Measurements from ENCODE around the gene TMEM101.
"Not testable (repeated sequence)": the region's sequence is repeated elsewhere in the genome, so short reads cannot be mapped to it uniquely, and the experiment has no call there.

Gene TMEM101

GRCh38 chr17:43970366-43970765, 44.4 kb downstream of the TMEM101 start:
- Histone ChIP-seq H3K4me3 (ENCODE audit: insufficient read length, low read depth) (no peak overlapping the region), H3K4me1 (ENCODE audit: insufficient read depth, insufficient read length) (no peaks in the 10 kb centered on the region), H3K36me3 (ENCODE audit: insufficient read depth, insufficient read length, low read length) (no peaks in the 10 kb centered on the region), H3K9ac (ENCODE audit: insufficient read length, low read depth) (no peak overlapping the region), H3K9me3 (ENCODE audit: insufficient read depth, low read length) (no peaks in the 10 kb centered on the region), H3K27me3 (ENCODE audit: insufficient read depth, insufficient read length) (no peaks in the 10 kb centered on the region)
- no peak for DNase-seq (ENCODE audit: low read depth, low spot score)
- TF ChIP-seq ZNF274 (IDR thresholded peaks at IDR 0.05; ENCODE audit: low read depth, low read length) = no peak
- TF ChIP-seq SUZ12 (IDR thresholded peaks at IDR 0.05; ENCODE audit: extremely low read depth, insufficient read depth, insufficient read length) = no peak
- TF ChIP-seq YY1 (IDR thresholded peaks at IDR 0.05; ENCODE audit: insufficient read depth, insufficient read length) = no peak

GRCh38 chr17:43967251-43967875, 47.4 kb downstream of the TMEM101 start:
- Histone ChIP-seq H3K9ac (ENCODE audit: insufficient read length, low read depth) (no peak overlapping the region), H3K27me3 (ENCODE audit: insufficient read depth, insufficient read length) (no peaks in the 10 kb centered on the region), H3K4me1 (ENCODE audit: insufficient read depth, insufficient read length) (no peaks in the 10 kb centered on the region), H3K4me3 (ENCODE audit: insufficient read length, low read depth) (no peak overlapping the region), H3K9me3 (ENCODE audit: insufficient read depth, low read length) (no peaks in the 10 kb centered on the region), H3K36me3 (ENCODE audit: insufficient read depth, insufficient read length, low read length) (no peaks in the 10 kb centered on the region)
- TF ChIP-seq ZNF274 (IDR thresholded peaks at IDR 0.05; ENCODE audit: low read depth, low read length) = no peak
- TF ChIP-seq SUZ12 (IDR thresholded peaks at IDR 0.05; ENCODE audit: extremely low read depth, insufficient read depth, insufficient read length) = no peak
- no peak for TF ChIP-seq YY1 (IDR thresholded peaks at IDR 0.05; ENCODE audit: insufficient read depth, insufficient read length)
- DNase-seq (ENCODE audit: low read depth, low spot score) = no peak

DNA sequence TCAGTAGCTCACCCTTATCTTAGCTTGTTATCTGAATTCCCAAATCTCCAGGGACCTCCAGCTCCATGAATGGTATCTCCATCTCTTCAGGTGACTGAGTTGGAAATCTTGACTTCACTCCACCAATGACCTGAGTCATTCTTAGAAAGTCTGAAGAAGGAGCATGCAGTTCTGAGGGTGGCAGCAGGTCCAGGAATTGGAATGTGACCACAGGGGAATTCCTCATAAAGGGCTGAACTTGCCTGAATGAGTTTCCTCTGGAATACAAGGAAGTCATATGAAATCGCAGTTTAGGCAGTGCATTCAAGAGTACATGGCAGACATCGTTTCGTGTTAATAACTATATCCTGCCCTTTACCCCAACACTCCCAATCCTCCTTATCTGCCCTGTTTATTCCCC, 48.5 kb downstream of the TMEM101 start:
- Histone ChIP-seq H3K9me3 (ENCODE audit: insufficient read depth, low read length) (no peaks in the 10 kb centered on the region), H3K9ac (ENCODE audit: insufficient read length, low read depth) (no peak overlapping the region), H3K36me3 (ENCODE audit: insufficient read depth, insufficient read length, low read length) (no peaks in the 10 kb centered on the region), H3K27me3 (ENCODE audit: insufficient read depth, insufficient read length) (no peaks in the 10 kb centered on the region), H3K4me1 (ENCODE audit: insufficient read depth, insufficient read length) (no peaks in the 10 kb centered on the region), H3K4me3 (ENCODE audit: insufficient read length, low read depth) (no peak overlapping the region)
- DNase-seq (ENCODE audit: low read depth, low spot score) = no peak
- TF ChIP-seq ZNF274 (IDR thresholded peaks at IDR 0.05; ENCODE audit: low read depth, low read length) (no peak), YY1 (IDR thresholded peaks at IDR 0.05; ENCODE audit: insufficient read depth, insufficient read length) (no peak), SUZ12 (IDR thresholded peaks at IDR 0.05; ENCODE audit: extremely low read depth, insufficient read depth, insufficient read length) (no peak)

GRCh38 chr17:43962479-43962878, 52.3 kb downstream of the TMEM101 start:
- Histone ChIP-seq H3K9ac (ENCODE audit: insufficient read length, low read depth) (no peak overlapping the region), H3K9me3 (ENCODE audit: insufficient read depth, low read length) (no peaks in the 10 kb centered on the region)

GRCh38 chr17:43961954-43962353, 52.8 kb downstream of the TMEM101 start:
- no peaks in the 10 kb centered on the region for H3K36me3 ChIP-seq (ENCODE audit: insufficient read depth, insufficient read length, low read length)
- TF ChIP-seq YY1 (IDR thresholded peaks at IDR 0.05; ENCODE audit: insufficient read depth, insufficient read length) (no peak), ZNF274 (IDR thresholded peaks at IDR 0.05; ENCODE audit: low read depth, low read length) (no peak), SUZ12 (IDR thresholded peaks at IDR 0.05; ENCODE audit: extremely low read depth, insufficient read depth, insufficient read length) (no peak)
- DNase-seq (ENCODE audit: low read depth, low spot score) = no peak
- H3K4me1 ChIP-seq (ENCODE audit: insufficient read depth, insufficient read length) = no peaks in the 10 kb centered on the region
- no peak overlapping the region for H3K4me3 ChIP-seq (ENCODE audit: insufficient read length, low read depth)
- no peaks in the 10 kb centered on the region for H3K27me3 ChIP-seq (ENCODE audit: insufficient read depth, insufficient read length)
- no peaks in the 10 kb centered on the region for H3K9me3 ChIP-seq (ENCODE audit: insufficient read depth, low read length)
- no peak overlapping the region for H3K9ac ChIP-seq (ENCODE audit: insufficient read length, low read depth)

More at GRCh38 chr17:43962479-43962878, 52.3 kb downstream of the TMEM101 start:
- H3K4me1 ChIP-seq (ENCODE audit: insufficient read depth, insufficient read length) = no peaks in the 10 kb centered on the region
- H3K27me3 ChIP-seq (ENCODE audit: insufficient read depth, insufficient read length) = no peaks in the 10 kb centered on the region
- H3K36me3 ChIP-seq (ENCODE audit: insufficient read depth, insufficient read length, low read length) = no peaks in the 10 kb centered on the region
- no peak overlapping the region for H3K4me3 ChIP-seq (ENCODE audit: insufficient read length, low read depth)
- no peak for DNase-seq (ENCODE audit: low read depth, low spot score)
- TF ChIP-seq YY1 (IDR thresholded peaks at IDR 0.05; ENCODE audit: insufficient read depth, insufficient read length) (no peak), ZNF274 (IDR thresholded peaks at IDR 0.05; ENCODE audit: low read depth, low read length) (no peak), SUZ12 (IDR thresholded peaks at IDR 0.05; ENCODE audit: extremely low read depth, insufficient read depth, insufficient read length) (no peak)

GRCh38 chr17:43961292-43961691, 53.5 kb downstream of the TMEM101 start:
- H3K9me3 ChIP-seq (ENCODE audit: insufficient read depth, low read length); H3K4me1 ChIP-seq (ENCODE audit: insufficient read depth, insufficient read length); H3K4me3 ChIP-seq (ENCODE audit: insufficient read length, low read depth); H3K9ac ChIP-seq (ENCODE audit: insufficient read length, low read depth); H3K36me3 ChIP-seq (ENCODE audit: insufficient read depth, insufficient read length, low read length); H3K27me3 ChIP-seq (ENCODE audit: insufficient read depth, insufficient read length); DNase-seq (ENCODE audit: low read depth, low spot score): not testable (repeated sequence)

Data from NT2/D1 (cell line).